Keratinocyte (primary cell): Measurements from ENCODE around the gene GRAMD2A. TPM values are rescaled to one million over a fixed set of nuclear protein-coding genes. Genes with fewer than 3 reads are reported as not detected.

ENCODE experiments used
- DNase-seq: peaks from one replicate; pipeline ENCODE4 v3.0.0-alpha.2; 2011; ENCODE audit warnings: low read depth, missing footprints, low spot score
- FAIRE-seq: peaks from 2 replicates; lab custom pipeline; 2011; peaks lifted over from hg19 to GRCh38; lab: Jason Lieb, UNC
- H2AFZ ChIP-seq: 2 replicates; pipeline ENCODE4 v1.6.0; 2012; ENCODE audit warnings: low read length, control low read depth, inconsistent platforms; ENCODE audit not compliant: control insufficient read depth
- H3K27ac ChIP-seq: 2 replicates; pipeline ENCODE4 v1.5.1; 2011; ENCODE audit warnings: low read length; ENCODE audit not compliant: control insufficient read depth, insufficient read depth
- H3K27me3 ChIP-seq: 3 replicates; pipeline ENCODE4 v1.6.0; 2011; ENCODE audit warnings: low read length; ENCODE audit not compliant: control insufficient read depth, insufficient read depth; ENCODE audit errors: extremely low read depth
- H3K36me3 ChIP-seq, 2 experiments: 2 replicates in 1 of 2; 3 replicates in 1 of 2; pipeline ENCODE4 v1.5.1; 2011; ENCODE audit warnings: low read length in 2 of 2, mild to moderate bottlenecking in 1 of 2; ENCODE audit not compliant: control insufficient read depth in 2 of 2, insufficient read depth in 2 of 2; ENCODE audit errors: extremely low read depth in 1 of 2
- H3K4me1 ChIP-seq: 3 replicates; pipeline ENCODE4 v1.5.1; 2011; ENCODE audit warnings: low read length; ENCODE audit not compliant: control insufficient read depth, insufficient read depth; ENCODE audit errors: extremely low read depth
- H3K4me2 ChIP-seq: 3 replicates; pipeline ENCODE4 v1.6.0; 2011; ENCODE audit warnings: low read depth, low read length; ENCODE audit not compliant: control insufficient read depth, insufficient read depth; ENCODE audit errors: extremely low read depth
- H3K4me3 ChIP-seq, 3 experiments: fragments of 200-600 bp in 1 of 3; sonication (generic) in 1 of 3; 2 replicates in 2 of 3; 3 replicates in 1 of 3; pipeline ENCODE4 v1.5.1; 2011 to 2016; ENCODE audit warnings: low read length in 3 of 3, mild to moderate bottlenecking in 3 of 3, control low read depth in 2 of 3, inconsistent platforms in 1 of 3, low read depth in 1 of 3, mixed read lengths in 1 of 3, mixed run types in 1 of 3, moderate library complexity in 1 of 3; ENCODE audit not compliant: control insufficient read depth in 2 of 3, insufficient read depth in 2 of 3; ENCODE audit errors: extremely low read depth in 1 of 3
- H3K79me2 ChIP-seq: 2 replicates; pipeline ENCODE4 v1.6.0; 2012; ENCODE audit warnings: low read length; ENCODE audit not compliant: control insufficient read depth, insufficient read depth
- H3K9ac ChIP-seq: 3 replicates; pipeline ENCODE4 v1.6.0; 2011; ENCODE audit warnings: low read length; ENCODE audit not compliant: control insufficient read depth, insufficient read depth; ENCODE audit errors: extremely low read depth
- H3K9me1 ChIP-seq: 3 replicates; pipeline ENCODE4 v1.6.0; 2011; ENCODE audit warnings: low read length; ENCODE audit not compliant: control insufficient read depth, insufficient read depth; ENCODE audit errors: extremely low read depth
- H3K9me3 ChIP-seq: 2 replicates; pipeline ENCODE4 v1.5.1; 2012; ENCODE audit warnings: low read depth, low read length; ENCODE audit not compliant: control insufficient read depth
- H4K20me1 ChIP-seq: 3 replicates; pipeline ENCODE4 v1.6.0; 2011; ENCODE audit warnings: low read length; ENCODE audit not compliant: control insufficient read depth, insufficient read depth; ENCODE audit errors: extremely low read depth
- EZH2 ChIP-seq: IDR thresholded peaks from one replicate; pipeline ENCODE4 v1.6.1; 2012; ENCODE audit warnings: inconsistent platforms, mild to moderate bottlenecking, low read length, moderate library complexity
- dilution Hi-C: fragments of 300-500 bp; cut with MboI; formaldehyde crosslinking; loops from one replicate; pipeline ENCODE4 v1.7.0; 2020; ENCODE audit warnings: low sequenced_read_pairs; ENCODE audit not compliant: extremely low pct_ligation_motif_present
- polyA plus RNA-seq, 5 experiments: library from polyadenylated mRNA; depleted of rRNA in 3 of 5; stranded (reverse) in 3 of 5; stranded (forward) in 1 of 5; unstranded in 1 of 5; fragments of >200 nt; gene quantifications; 1 replicate in 1 of 5; 2 replicates in 3 of 5; 3 replicates in 1 of 5; pipeline versions ENCODE4 v1.2.1 to v1.2.3, GENCODE V29; 2011 to 2012; ENCODE audit warnings: missing spikeins in 2 of 5, low read depth in 1 of 5, low replicate concordance in 1 of 5
- TF ChIP-seq, protein P1 (sequence below), 3 experiments: IDR thresholded peaks in 1 of 3; conservative IDR thresholded peaks in 1 of 3; optimal IDR thresholded peaks in 1 of 3; 2 replicates in 2 of 3; 3 replicates in 1 of 3; pipeline versions ENCODE3 to v1.5.1; 2011; ENCODE audit warnings: low read length in 3 of 3, mild to moderate bottlenecking in 3 of 3, moderate library complexity in 2 of 3, control low read depth in 1 of 3, inconsistent platforms in 1 of 3; ENCODE audit not compliant: insufficient read depth in 2 of 3; ENCODE audit errors: extremely low read depth in 1 of 3

The GRAMD2A gene
- polyA plus RNA-seq, 1 donor (not counting 4 experiments of a cell fraction or from before 2014, with no cell fraction given) = 5.7 TPM

- dilution Hi-C loops = no loop called here
- TF ChIP-seq, protein P1, sequence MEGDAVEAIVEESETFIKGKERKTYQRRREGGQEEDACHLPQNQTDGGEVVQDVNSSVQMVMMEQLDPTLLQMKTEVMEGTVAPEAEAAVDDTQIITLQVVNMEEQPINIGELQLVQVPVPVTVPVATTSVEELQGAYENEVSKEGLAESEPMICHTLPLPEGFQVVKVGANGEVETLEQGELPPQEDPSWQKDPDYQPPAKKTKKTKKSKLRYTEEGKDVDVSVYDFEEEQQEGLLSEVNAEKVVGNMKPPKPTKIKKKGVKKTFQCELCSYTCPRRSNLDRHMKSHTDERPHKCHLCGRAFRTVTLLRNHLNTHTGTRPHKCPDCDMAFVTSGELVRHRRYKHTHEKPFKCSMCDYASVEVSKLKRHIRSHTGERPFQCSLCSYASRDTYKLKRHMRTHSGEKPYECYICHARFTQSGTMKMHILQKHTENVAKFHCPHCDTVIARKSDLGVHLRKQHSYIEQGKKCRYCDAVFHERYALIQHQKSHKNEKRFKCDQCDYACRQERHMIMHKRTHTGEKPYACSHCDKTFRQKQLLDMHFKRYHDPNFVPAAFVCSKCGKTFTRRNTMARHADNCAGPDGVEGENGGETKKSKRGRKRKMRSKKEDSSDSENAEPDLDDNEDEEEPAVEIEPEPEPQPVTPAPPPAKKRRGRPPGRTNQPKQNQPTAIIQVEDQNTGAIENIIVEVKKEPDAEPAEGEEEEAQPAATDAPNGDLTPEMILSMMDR (optimal IDR thresholded peaks at IDR 0.05 in 1 of 3, IDR thresholded peaks at IDR 0.05 in 1 of 3, conservative IDR thresholded peaks at IDR 0.05 in 1 of 3; ENCODE audit: extremely low read depth in 1 of 3, insufficient read depth in 2 of 3, low read length in 3 of 3) = no peak
- TF ChIP-seq EZH2 = no peak
- no peaks in the 10 kb centered on the region for H3K79me2 ChIP-seq
- H3K27ac ChIP-seq = no peak overlapping the region
- no peaks in the 10 kb centered on the region for H3K27me3 ChIP-seq
- FAIRE-seq (no peak), DNase-seq (no peak)
- no peaks in the 10 kb centered on the region for H4K20me1 ChIP-seq
- H3K9me1 ChIP-seq = peaks cover 2% of the 10 kb centered on the region
- peaks cover 17% of the 10 kb centered on the region for H3K4me1 ChIP-seq
- H3K4me2 ChIP-seq = no peak overlapping the region
- no peak overlapping the region for H3K9ac ChIP-seq
- no peaks in the 10 kb centered on the region for H3K9me3 ChIP-seq
- no peak overlapping the region for H3K4me3 ChIP-seq
- H3K36me3 ChIP-seq = no peaks in the 10 kb centered on the region
- no peak overlapping the region for H2AFZ ChIP-seq
These were observed 40.7 kb downstream of the GRAMD2A start for GRCh38 chr15:72156928-72157327.

- Histone ChIP-seq H3K79me2 (no peaks in the 10 kb centered on the region), H3K36me3 (no peaks in the 10 kb centered on the region), H2AFZ (peak overlapping the region; percentile 96), H4K20me1 (no peaks in the 10 kb centered on the region), H3K9me1 (peaks cover 2% of the 10 kb centered on the region), H3K27me3 (no peaks in the 10 kb centered on the region), H3K9ac (peak overlapping the region; percentile 54), H3K27ac (no peak overlapping the region), H3K4me3 (peak overlapping the region; percentile 4 to 80 (median 52)), H3K9me3 (no peaks in the 10 kb centered on the region), H3K4me1 (peaks cover 17% of the 10 kb centered on the region), H3K4me2 (peak overlapping the region; percentile 97)
- DNase-seq (peak; percentile 28), FAIRE-seq (peak; percentile 86)
- TF ChIP-seq EZH2 = no peak
- TF ChIP-seq, protein P1 (optimal IDR thresholded peaks at IDR 0.05 in 1 of 3, IDR thresholded peaks at IDR 0.05 in 1 of 3, conservative IDR thresholded peaks at IDR 0.05 in 1 of 3; ENCODE audit: extremely low read depth in 1 of 3, insufficient read depth in 2 of 3, low read length in 3 of 3) = peak; percentile 83 to 99 (median 96)
- dilution Hi-C loops = no loop called here
These were observed 41.7 kb downstream of the GRAMD2A start for GRCh38 chr15:72155635-72156616.
